D341Med (cell line): Measurements from ENCODE around the gene CDK6.

Experiments used
- DNase-seq: peaks from one replicate; pipeline ENCODE4 v3.0.0; 2012; ENCODE audit warnings: low spot score

CDK6 gene

GRCh38 chr7:92793656-92794205, 42.6 kb downstream of the CDK6 start:
- DNase-seq = no peak

GRCh38 chr7:92790992-92791391, 45.4 kb downstream of the CDK6 start:
- no peak for DNase-seq

DNA sequence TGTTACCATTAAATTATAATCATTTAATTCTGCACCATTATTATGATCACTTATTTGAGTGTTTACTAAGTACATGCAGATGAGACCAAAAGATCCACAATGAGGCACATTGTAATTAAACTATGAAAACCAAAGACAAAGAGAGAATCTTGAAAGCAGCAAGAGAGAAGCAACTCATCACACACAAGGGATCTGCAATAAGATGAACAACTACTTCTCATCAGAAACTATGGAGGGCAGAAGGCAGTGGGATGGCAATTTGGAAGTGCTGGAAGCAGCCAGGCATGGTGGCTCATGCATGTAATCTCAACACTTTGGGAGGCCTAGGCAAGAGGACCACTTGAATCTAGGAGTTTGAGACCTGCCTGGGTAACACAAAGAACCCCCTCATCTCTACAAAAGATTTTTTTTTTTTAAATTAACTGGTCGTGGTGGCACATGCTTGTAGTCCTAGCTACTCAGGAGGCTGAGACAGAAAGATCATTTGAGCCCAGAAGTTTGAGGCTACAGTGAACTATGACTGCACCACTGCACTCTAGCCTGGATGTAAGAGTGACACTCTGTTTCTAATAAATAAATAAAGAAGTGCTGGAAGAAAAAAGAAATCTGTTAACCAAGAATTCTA, 47.7 kb downstream of the CDK6 start:
- no peak for DNase-seq

DNA sequence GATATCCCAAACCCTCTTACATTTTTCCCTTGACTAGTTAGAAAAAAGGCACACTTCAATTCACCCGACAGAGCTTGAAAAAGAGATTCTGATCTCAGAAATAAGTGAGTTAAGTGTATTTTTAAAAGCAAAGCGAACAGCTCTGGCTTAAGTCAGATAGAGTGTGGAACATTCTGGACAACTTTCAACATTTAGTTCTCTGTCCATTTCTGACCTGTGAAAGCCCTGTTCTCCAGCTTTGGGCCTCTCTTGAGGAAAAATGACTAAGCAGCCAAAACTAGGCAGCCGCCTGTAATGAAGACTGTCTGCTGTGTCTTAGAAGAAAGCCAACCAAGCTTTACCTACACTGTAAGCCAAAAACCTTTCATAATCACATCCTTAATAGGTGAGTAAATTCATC, 50.5 kb downstream of the CDK6 start:
- no peak for DNase-seq

DNA sequence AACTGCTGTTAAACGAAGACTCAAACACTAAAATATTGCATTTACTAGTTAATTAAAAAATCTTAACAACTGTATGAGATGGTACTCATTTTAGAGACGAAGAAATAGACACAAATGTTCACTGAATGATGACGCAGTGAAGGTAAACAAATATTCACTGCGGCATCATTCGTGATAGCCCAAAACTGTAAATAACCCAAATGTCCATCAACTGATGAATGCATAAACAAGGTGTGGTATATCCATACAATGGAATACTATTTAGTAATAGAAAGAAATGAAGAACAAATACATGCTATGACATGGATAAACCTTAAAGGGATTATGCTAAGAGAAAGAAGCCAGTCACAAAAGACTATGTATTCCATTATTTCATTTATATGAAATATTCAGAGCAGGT, 51.4 kb downstream of the CDK6 start:
- no peak for DNase-seq

GRCh38 chr7:92783260-92784201, 52.8 kb downstream of the CDK6 start:
- DNase-seq = no peak

DNA sequence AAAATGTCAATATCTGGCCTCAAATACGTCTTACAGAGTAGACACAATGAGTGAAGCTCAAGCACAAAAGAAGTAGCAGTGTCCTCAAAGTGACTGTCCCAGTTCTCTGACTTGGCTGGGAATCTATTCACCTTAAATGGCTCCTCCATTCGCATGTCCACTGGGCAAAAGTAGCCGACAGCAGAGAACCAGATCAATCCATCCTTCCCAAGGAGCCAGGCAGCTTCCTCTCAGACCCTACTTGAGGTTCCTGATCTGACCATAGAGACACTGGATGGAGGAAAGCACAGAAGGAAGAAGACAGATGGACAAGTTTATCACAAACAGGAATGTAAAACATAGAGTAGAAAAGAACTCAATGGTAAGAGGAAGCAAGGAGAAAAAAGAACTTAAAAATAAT, 53.5 kb downstream of the CDK6 start:
- DNase-seq = no peak

GRCh38 chr7:92782236-92782635, 54.1 kb downstream of the CDK6 start:
- no peak for DNase-seq

GRCh38 chr7:92781117-92781720, 55.2 kb downstream of the CDK6 start:
- DNase-seq = no peak

DNA sequence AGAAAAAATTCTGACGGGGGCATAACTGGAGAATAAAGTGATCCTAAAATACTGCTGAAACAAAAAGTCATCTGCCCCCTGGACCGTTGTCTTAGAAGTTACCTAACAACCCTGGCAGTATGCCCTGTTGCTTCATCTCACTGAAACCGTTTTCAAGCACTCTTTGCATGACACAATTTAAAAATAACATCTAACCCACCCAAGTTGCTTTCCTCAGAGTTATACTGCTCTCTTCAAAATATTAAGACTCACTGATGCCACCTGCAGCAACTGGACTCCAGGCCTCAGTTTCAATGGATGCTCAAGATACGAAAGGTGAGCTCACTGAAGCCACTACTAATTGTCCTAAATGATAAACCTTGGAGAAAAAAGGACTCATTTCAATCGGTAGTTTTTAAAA, 57.4 kb downstream of the CDK6 start:
- DNase-seq = no peak

DNA sequence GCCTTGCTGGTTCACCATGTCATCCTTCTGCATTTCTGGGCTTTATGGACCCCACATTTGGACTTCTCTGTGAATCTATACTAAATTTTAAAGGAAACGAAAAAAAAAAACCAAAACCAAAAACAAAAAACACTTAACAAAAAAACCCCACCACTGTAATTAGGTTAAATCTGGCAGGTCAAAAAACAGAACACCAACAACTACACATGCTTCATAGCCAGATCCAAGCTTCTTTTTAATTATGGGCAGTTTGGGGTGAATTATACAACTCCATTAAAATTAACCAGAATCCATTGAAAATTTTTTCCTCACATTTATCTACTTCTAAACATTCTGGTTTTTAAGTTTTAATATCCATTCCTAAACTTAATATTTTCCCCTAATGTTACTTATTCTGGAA, 58.4 kb downstream of the CDK6 start:
- DNase-seq = no peak

- no peak for DNase-seq
These were observed 62.6 kb downstream of the CDK6 start for GRCh38 chr7:92773808-92774207.

GRCh38 chr7:92769844-92770243, 66.5 kb downstream of the CDK6 start:
- no peak for DNase-seq

- DNase-seq = no peak
These were observed 67.0 kb downstream of the CDK6 start for GRCh38 chr7:92769394-92769699.

- no peak for DNase-seq
These were observed 67.6 kb downstream of the CDK6 start for GRCh38 chr7:92768501-92769393.

- no peak for DNase-seq
These were observed 68.9 kb downstream of the CDK6 start for GRCh38 chr7:92767437-92767836.

- DNase-seq = no peak
These were observed 69.8 kb downstream of the CDK6 start for GRCh38 chr7:92766461-92767003.

GRCh38 chr7:92765725-92766124, 70.6 kb downstream of the CDK6 start:
- no peak for DNase-seq

GRCh38 chr7:92763636-92764423, 72.5 kb downstream of the CDK6 start:
- no peak for DNase-seq

GRCh38 chr7:92762851-92763250, 73.5 kb downstream of the CDK6 start:
- DNase-seq = no peak
